ENCODE data around the gene SLC16A12.

- no peak for TF ChIP-seq ZNF274 (IDR thresholded peaks at IDR 0.05; ENCODE audit: low read length)
- no peak for TF ChIP-seq ZNF274 (tag by site-specific recombination; IDR thresholded peaks at IDR 0.05; ENCODE audit: borderline replicate concordance)
- TF ChIP-seq, protein P1, sequence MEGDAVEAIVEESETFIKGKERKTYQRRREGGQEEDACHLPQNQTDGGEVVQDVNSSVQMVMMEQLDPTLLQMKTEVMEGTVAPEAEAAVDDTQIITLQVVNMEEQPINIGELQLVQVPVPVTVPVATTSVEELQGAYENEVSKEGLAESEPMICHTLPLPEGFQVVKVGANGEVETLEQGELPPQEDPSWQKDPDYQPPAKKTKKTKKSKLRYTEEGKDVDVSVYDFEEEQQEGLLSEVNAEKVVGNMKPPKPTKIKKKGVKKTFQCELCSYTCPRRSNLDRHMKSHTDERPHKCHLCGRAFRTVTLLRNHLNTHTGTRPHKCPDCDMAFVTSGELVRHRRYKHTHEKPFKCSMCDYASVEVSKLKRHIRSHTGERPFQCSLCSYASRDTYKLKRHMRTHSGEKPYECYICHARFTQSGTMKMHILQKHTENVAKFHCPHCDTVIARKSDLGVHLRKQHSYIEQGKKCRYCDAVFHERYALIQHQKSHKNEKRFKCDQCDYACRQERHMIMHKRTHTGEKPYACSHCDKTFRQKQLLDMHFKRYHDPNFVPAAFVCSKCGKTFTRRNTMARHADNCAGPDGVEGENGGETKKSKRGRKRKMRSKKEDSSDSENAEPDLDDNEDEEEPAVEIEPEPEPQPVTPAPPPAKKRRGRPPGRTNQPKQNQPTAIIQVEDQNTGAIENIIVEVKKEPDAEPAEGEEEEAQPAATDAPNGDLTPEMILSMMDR (tag by site-specific recombination; IDR thresholded peaks at IDR 0.05), result no peak
- TF ChIP-seq ZNF239 (tag by site-specific recombination; IDR thresholded peaks at IDR 0.05), result no peak
- no peak for TF ChIP-seq MYNN (tag by site-specific recombination; IDR thresholded peaks at IDR 0.05; ENCODE audit: borderline replicate concordance)
- TF ChIP-seq TRIM28 (IDR thresholded peaks at IDR 0.05; ENCODE audit: borderline replicate concordance, low read length), result no peak
- no peak for TF ChIP-seq ZNF768 (tag by site-specific recombination; IDR thresholded peaks at IDR 0.05)
- no peak for TF ChIP-seq ZBTB8A (tag by site-specific recombination; IDR thresholded peaks at IDR 0.05)
- TF ChIP-seq ZNF24 (tag by site-specific recombination; IDR thresholded peaks at IDR 0.05), result no peak
- TF ChIP-seq ZNF146 (tag by site-specific recombination; IDR thresholded peaks at IDR 0.05), result no peak
- TF ChIP-seq SALL2 (tag by site-specific recombination; IDR thresholded peaks at IDR 0.05; ENCODE audit: borderline replicate concordance), result no peak
- TF ChIP-seq REST (tag by site-specific recombination; IDR thresholded peaks at IDR 0.05), result no peak
- TF ChIP-seq TCF7L2 (IDR thresholded peaks at IDR 0.05; ENCODE audit: borderline replicate concordance, low read depth, low read length), result no peak
Observed at GRCh38 chr10:89566992-89567391, 31.6 kb upstream of the SLC16A12 start.
